GM18861 (cell line): ENCODE results near the gene ERBB3.

Source experiments
- ATAC-seq: cut with Tn5 transposase; IDR thresholded peaks from one replicate; pipeline ENCODE4 v1.9.1; 2021; ENCODE audit not compliant: unreplicated experiment

Gene ERBB3

GRCh38 chr12:56129942-56130495, 50.1 kb downstream of the ERBB3 start:
- ATAC-seq: no peak

GRCh38 chr12:56130876-56131275, 50.9 kb downstream of the ERBB3 start:
- no peak for ATAC-seq

- ATAC-seq: no peak
Observed at GRCh38 chr12:56134897-56135296, 54.9 kb downstream of the ERBB3 start.

GRCh38 chr12:56137853-56138571, 58.0 kb downstream of the ERBB3 start:
- ATAC-seq: no peak

- ATAC-seq: no peak
Observed at GRCh38 chr12:56141946-56142784, 62.2 kb downstream of the ERBB3 start.

DNA sequence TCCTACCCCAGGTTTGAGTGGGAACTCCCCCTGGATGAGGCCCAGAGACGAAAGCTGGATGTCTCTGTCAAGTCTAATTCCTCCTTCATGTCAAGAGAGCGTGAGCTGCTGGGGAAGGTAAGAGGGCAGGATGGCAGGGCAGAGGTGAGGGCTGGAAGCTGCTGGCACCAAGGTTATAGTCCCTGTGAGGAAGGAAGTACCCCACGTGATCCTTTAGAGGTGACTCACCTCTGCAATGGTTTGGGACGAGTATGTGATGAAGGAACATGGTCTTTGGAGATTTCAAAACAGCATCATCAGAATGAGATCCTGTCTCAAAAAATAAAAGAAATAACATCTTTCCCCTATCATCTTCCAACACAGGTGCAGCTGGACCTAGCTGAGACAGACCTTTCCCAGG, 63.3 kb downstream of the ERBB3 start:
- ATAC-seq: no peak

DNA sequence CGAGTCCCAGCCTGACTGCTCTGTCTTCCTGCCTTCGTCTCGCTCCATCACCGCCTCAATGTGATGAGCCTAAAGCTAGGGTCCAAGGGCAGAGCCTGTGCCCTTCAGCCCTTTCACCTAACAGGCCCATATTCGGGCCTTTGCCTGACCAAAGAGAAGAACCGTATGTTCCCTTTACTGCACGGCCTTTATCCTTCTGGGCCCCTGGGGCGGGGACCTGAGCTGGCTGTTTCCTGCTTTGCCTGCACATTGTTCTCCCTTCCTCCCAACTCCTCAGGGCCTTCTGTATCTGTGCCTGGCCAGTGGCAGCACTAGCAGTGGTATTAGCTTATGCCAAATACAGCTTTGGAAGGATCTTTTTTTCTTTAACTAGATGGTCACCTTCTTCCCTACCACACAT, 63.9 kb downstream of the ERBB3 start:
- ATAC-seq: no peak

DNA sequence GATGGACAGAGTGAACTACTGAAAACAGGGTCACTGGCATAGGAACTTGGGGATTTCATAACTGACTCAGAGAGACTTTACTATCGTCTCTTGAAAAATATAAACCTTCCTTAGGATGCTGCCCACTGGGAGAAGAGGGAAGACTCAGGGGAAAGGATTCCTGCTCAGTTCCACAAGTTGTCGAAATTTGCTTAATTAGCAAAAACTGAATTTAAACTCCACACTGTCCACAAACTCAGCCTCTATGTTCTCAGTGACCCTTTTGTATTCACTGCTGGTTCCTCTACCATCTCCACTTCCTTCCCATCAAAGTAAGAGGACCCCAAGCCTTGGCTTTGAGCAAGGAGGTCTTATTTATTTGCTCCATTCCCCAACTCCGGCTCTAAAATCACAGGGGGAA, 65.3 kb downstream of the ERBB3 start:
- ATAC-seq: no peak

GRCh38 chr12:56146492-56147460, 66.8 kb downstream of the ERBB3 start:
- ATAC-seq: no peak

DNA sequence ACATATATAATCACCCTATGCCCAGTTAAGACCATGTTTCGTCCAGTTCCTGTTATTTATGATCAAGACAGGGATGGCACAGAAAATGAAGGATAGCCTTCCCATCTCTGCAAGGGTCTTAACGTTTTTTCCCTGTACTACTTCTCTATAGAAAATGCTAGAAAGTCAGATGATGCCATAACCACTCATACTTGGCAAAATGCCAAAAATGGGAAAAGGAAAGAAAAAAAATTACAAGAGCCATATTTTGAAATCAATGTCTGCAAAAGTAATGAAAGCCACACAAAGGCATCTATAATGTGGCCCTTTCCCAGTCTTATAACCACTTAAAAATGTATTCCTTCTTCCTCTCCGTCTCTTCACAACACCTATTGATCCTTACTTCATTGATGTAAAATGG, 70.6 kb downstream of the ERBB3 start:
- ATAC-seq: no peak

GRCh38 chr12:56151672-56152131, 71.7 kb downstream of the ERBB3 start:
- peak; percentile 45 for ATAC-seq

DNA sequence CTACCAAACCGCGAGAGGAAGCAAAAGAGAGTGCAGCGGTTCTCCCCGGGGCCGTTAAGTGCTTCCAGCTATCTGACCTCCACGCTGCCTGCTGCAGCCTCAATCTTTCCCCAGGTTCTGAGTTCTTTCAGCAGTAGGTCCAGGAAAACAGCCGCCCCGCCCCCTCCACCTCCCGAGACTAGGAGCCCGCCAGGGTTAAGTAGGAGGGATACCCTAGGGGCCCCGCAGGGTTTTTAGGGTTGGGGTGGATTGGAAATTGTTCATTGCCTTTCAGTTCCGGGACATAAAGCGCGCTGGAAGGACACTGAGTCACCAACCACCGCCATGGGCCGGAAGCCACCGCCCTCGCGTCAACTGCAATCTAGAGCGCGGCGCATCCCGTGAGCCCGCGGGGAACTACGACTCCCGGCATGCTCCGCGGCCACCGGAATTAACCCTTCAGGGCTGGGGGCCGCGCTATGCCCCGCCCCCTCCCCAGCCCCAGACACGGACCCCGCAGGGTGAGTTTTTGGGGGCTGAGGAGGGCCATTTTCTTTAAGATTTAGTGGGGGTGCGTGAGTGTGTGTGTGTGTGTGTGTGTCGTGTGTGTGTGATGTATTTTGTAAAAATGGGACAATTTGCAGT, 72.3 kb downstream of the ERBB3 start, which contains the start of gene MYL6B:
Gene MYL6B, plus strand, starts transcription at position 456 of the 624 bp plus-strand sequence. CDS start 1,332 bp downstream, outside the sequence.
- ATAC-seq: peak; percentile 83
